Measurements from ENCODE around the gene IMPG2. TPM values are rescaled to one million over a fixed set of nuclear protein-coding genes. Genes with fewer than 3 reads are reported as not detected.

IMPG2 gene
- total and polyA plus RNA-seq, 2 donors (not counting 1 experiment from before 2014, with no cell fraction given) = 0.21 to 0.44 TPM

- H3K79me2 ChIP-seq (ENCODE audit: control insufficient read depth, insufficient read depth, low read length) = no peaks in the 10 kb centered on the region
- Mint-ChIP-seq H3K9me3 (ENCODE audit: insufficient read depth) (no peaks in the 10 kb centered on the region), H3K27me3 (no peaks in the 10 kb centered on the region), H3K4me3 (no peak overlapping the region), H3K27ac (no peak overlapping the region), H3K4me1 (no peaks in the 10 kb centered on the region)
- TF ChIP-seq CTCF (IDR thresholded peaks at IDR 0.05) (no peak), EZH2 (IDR thresholded peaks at IDR 0.05; ENCODE audit: borderline replicate concordance, insufficient read depth, low read depth, low read length, poor library complexity, severe bottlenecking) (no peak)
- no peaks in the 10 kb centered on the region for H3K4me1 ChIP-seq (ENCODE audit: control insufficient read depth in 2 of 2, insufficient read depth in 2 of 2, low read length in 2 of 2)
- no peaks in the 10 kb centered on the region for H4K20me1 ChIP-seq (ENCODE audit: control insufficient read depth, insufficient read depth, low read length, poor library complexity, severe bottlenecking)
- no peak overlapping the region for H3K9ac ChIP-seq (ENCODE audit: low read length)
- no CpG with 5 or more reads among the region's 2 CpGs for WGBS (ENCODE audit: insufficient coverage)
- no peak overlapping the region for H2AFZ ChIP-seq (ENCODE audit: insufficient read depth, low read depth, low read length, poor library complexity, severe bottlenecking)
- CTCF ChIA-PET = no interaction called here
- no peak overlapping the region for H3K4me3 ChIP-seq (ENCODE audit: control extremely low read depth in 1 of 5, extremely low read depth in 1 of 5, insufficient read depth in 1 of 5, low read depth in 2 of 5, low read length in 4 of 5)
- H3K27me3 ChIP-seq (replicated peaks in 1 of 4; ENCODE audit: control extremely low read depth in 1 of 4, control insufficient read depth in 3 of 4, insufficient read depth in 4 of 4, low read length in 3 of 4) = no peaks in the 10 kb centered on the region
- no peak for DNase-seq
- H3K9me3 ChIP-seq (ENCODE audit: control extremely low read depth in 1 of 3, control insufficient read depth in 2 of 3, insufficient read depth in 1 of 3, low read length in 2 of 3) = peaks cover 0 to 2% (median 0%) of the 10 kb centered on the region in 3 donors
- intact Hi-C loops (cut with micrococcal nuclease) = no loop called here
- no peak overlapping the region for H3K27ac ChIP-seq (ENCODE audit: low read length in 2 of 2)
- H3K4me2 ChIP-seq (replicated peaks; ENCODE audit: low read depth, low read length, poor library complexity, severe bottlenecking) = no peak overlapping the region
- no peaks in the 10 kb centered on the region for H3K36me3 ChIP-seq (replicated peaks in 1 of 2; ENCODE audit: control extremely low read depth in 1 of 2, control insufficient read depth in 1 of 2, extremely low read depth in 1 of 2, insufficient read depth in 2 of 2, low read length in 1 of 2)
- ATAC-seq (ENCODE audit: low read depth) = no peak
- POLR2A ChIA-PET = no interaction called here
Measured at GRCh38 chr3:101288294-101288693, 32.1 kb downstream of the IMPG2 start.

- WGBS (ENCODE audit: insufficient coverage) = no CpG with 5 or more reads among the region's 1 CpG
- Mint-ChIP-seq H3K27me3 (no peaks in the 10 kb centered on the region), H3K4me1 (no peaks in the 10 kb centered on the region), H3K27ac (no peak overlapping the region), H3K9me3 (ENCODE audit: insufficient read depth) (no peaks in the 10 kb centered on the region), H3K4me3 (no peak overlapping the region)
- ATAC-seq (ENCODE audit: low read depth) (no peak), DNase-seq (no peak)
- POLR2A ChIA-PET = no interaction called here
- CTCF ChIA-PET = no interaction called here
- no peaks in the 10 kb centered on the region for H3K79me2 ChIP-seq (ENCODE audit: control insufficient read depth, insufficient read depth, low read length)
- no peaks in the 10 kb centered on the region for H4K20me1 ChIP-seq (ENCODE audit: control insufficient read depth, insufficient read depth, low read length, poor library complexity, severe bottlenecking)
- H3K9ac ChIP-seq (ENCODE audit: low read length) = no peak overlapping the region
- no peaks in the 10 kb centered on the region for H3K36me3 ChIP-seq (replicated peaks in 1 of 2; ENCODE audit: control extremely low read depth in 1 of 2, control insufficient read depth in 1 of 2, extremely low read depth in 1 of 2, insufficient read depth in 2 of 2, low read length in 1 of 2)
- H3K9me3 ChIP-seq (ENCODE audit: control extremely low read depth in 1 of 3, control insufficient read depth in 2 of 3, insufficient read depth in 1 of 3, low read length in 2 of 3) = peaks cover 0 to 2% (median 0%) of the 10 kb centered on the region in 3 donors
- H3K4me2 ChIP-seq (replicated peaks; ENCODE audit: low read depth, low read length, poor library complexity, severe bottlenecking) = no peak overlapping the region
- H3K4me3 ChIP-seq (ENCODE audit: control extremely low read depth in 1 of 5, extremely low read depth in 1 of 5, insufficient read depth in 1 of 5, low read depth in 2 of 5, low read length in 4 of 5) = no peak overlapping the region
- no peaks in the 10 kb centered on the region for H3K4me1 ChIP-seq (ENCODE audit: control insufficient read depth in 2 of 2, insufficient read depth in 2 of 2, low read length in 2 of 2)
- intact Hi-C loops (cut with micrococcal nuclease) = no loop called here
- TF ChIP-seq EZH2 (IDR thresholded peaks at IDR 0.05; ENCODE audit: borderline replicate concordance, insufficient read depth, low read depth, low read length, poor library complexity, severe bottlenecking) (no peak), CTCF (IDR thresholded peaks at IDR 0.05) (no peak)
- H3K27me3 ChIP-seq (replicated peaks in 1 of 4; ENCODE audit: control extremely low read depth in 1 of 4, control insufficient read depth in 3 of 4, insufficient read depth in 4 of 4, low read length in 3 of 4) = no peaks in the 10 kb centered on the region
- H2AFZ ChIP-seq (ENCODE audit: insufficient read depth, low read depth, low read length, poor library complexity, severe bottlenecking) = no peak overlapping the region
- no peak overlapping the region for H3K27ac ChIP-seq (ENCODE audit: low read length in 2 of 2)
Measured at GRCh38 chr3:101284757-101285156, 35.6 kb downstream of the IMPG2 start.
